HL-60 (cell line): ENCODE data around the gene C4orf36.

Experiments
- POLR2AphosphoS5 ChIP-seq: IDR thresholded peaks from 2 replicates; pipeline ENCODE4 v1.6.1; 2012; ENCODE audit warnings: low read depth
- TF ChIP-seq, protein P1 (sequence below): IDR thresholded peaks from one replicate; pipeline ENCODE4 v1.5.1; 2011; ENCODE audit warnings: low read length, control low read depth, inconsistent platforms; ENCODE audit not compliant: insufficient read depth

DNA sequence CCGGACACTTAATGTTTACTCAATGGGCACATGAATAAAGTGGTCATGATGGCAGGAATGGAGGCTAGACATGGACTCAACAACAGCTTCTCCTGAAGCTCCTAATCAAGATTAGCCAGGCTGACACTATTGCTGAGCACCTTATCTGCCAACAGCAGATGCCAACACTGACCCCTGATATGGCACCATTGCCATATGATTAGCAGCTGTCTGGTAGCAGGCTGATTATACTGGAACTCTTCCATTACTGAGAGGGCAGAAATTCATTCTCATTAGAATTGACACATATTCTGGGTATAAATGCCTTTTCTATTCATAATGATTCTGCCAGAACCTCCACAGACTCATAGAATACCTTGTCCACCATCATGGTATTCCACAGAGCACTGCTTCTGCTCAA, 24.2 kb upstream of the C4orf36 start:
- TF ChIP-seq, protein P1, sequence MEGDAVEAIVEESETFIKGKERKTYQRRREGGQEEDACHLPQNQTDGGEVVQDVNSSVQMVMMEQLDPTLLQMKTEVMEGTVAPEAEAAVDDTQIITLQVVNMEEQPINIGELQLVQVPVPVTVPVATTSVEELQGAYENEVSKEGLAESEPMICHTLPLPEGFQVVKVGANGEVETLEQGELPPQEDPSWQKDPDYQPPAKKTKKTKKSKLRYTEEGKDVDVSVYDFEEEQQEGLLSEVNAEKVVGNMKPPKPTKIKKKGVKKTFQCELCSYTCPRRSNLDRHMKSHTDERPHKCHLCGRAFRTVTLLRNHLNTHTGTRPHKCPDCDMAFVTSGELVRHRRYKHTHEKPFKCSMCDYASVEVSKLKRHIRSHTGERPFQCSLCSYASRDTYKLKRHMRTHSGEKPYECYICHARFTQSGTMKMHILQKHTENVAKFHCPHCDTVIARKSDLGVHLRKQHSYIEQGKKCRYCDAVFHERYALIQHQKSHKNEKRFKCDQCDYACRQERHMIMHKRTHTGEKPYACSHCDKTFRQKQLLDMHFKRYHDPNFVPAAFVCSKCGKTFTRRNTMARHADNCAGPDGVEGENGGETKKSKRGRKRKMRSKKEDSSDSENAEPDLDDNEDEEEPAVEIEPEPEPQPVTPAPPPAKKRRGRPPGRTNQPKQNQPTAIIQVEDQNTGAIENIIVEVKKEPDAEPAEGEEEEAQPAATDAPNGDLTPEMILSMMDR, result no peak
- TF ChIP-seq POLR2AphosphoS5, result no peak
